IMR-90 (cell line): ENCODE measurements around the gene KCNIP3. TPM values are rescaled to one million over a fixed set of nuclear protein-coding genes. Genes with fewer than 3 reads are reported as not detected.

Experiments used
- ATAC-seq: fragments of 200-7000 bp; cut with Tn5 transposase; 2 replicates; pipeline ENCODE4 v1.9.1; 2020; ENCODE audit warnings: low read depth, mild to moderate bottlenecking, moderate library complexity
- BruUV-seq: library from RNA; stranded (reverse); fragments of 400-500 nt; replicated peaks from 2 replicates; lab custom pipeline; 2021; lab: Mats Ljungman, UMichigan
- CTCF ChIA-PET: fragments of 300-600 bp; formaldehyde crosslinking; extraction: SDS; loops from one replicate; lab custom pipeline; 2021; ENCODE audit warnings: antibody characterized with exemption; lab: Yijun Ruan, JAX
- POLR2A ChIA-PET: fragments of 300-600 bp; sonication (Branson Sonifier 250); formaldehyde crosslinking; loops from one replicate; lab custom pipeline; 2022; ENCODE audit warnings: antibody characterized with exemption; ENCODE audit not compliant: unreplicated experiment; lab: Charles Lee
- DNase-seq: peaks from one replicate; pipeline ENCODE4 v3.0.0; 2013
- H2AFZ ChIP-seq: replicated peaks from 2 replicates; pipeline ENCODE3; 2013; ENCODE audit warnings: low read length, mild to moderate bottlenecking; ENCODE audit not compliant: poor library complexity
- H2AK5ac ChIP-seq: 2 replicates; pipeline ENCODE4 v1.6.1; 2013; ENCODE audit warnings: low read depth, low read length, inconsistent platforms
- H2AK9ac ChIP-seq: replicated peaks from 2 replicates; pipeline ENCODE3; 2013; ENCODE audit warnings: mild to moderate bottlenecking, low read depth, low read length, moderate library complexity; ENCODE audit not compliant: poor library complexity
- H2BK120ac ChIP-seq: 2 replicates; pipeline ENCODE4 v1.6.1; 2013; ENCODE audit warnings: low read depth, low read length, inconsistent platforms
- H2BK15ac ChIP-seq: 3 replicates; pipeline ENCODE4 v1.6.1; 2013; ENCODE audit warnings: low read depth, low read length, inconsistent platforms
- H2BK20ac ChIP-seq: 2 replicates; pipeline ENCODE4 v1.6.1; 2013; ENCODE audit warnings: low read depth, mild to moderate bottlenecking, inconsistent platforms, low read length, moderate library complexity
- H2BK5ac ChIP-seq: 2 replicates; pipeline ENCODE4 v1.6.1; 2013; ENCODE audit warnings: mild to moderate bottlenecking, low read depth, low read length, inconsistent platforms; ENCODE audit not compliant: poor library complexity, severe bottlenecking
- H3K14ac ChIP-seq: replicated peaks from 2 replicates; pipeline ENCODE4 v1.6.1; 2013; ENCODE audit warnings: low read depth, low read length, inconsistent platforms
- H3K18ac ChIP-seq: 2 replicates; pipeline ENCODE4 v1.6.1; 2013; ENCODE audit warnings: low read depth, low read length, control low read depth
- H3K23ac ChIP-seq: 2 replicates; pipeline ENCODE4 v1.6.1; 2013; ENCODE audit warnings: low read depth, low read length, inconsistent platforms
- H3K27ac ChIP-seq: 2 replicates; pipeline ENCODE4 v1.5.1; 2013; ENCODE audit warnings: mild to moderate bottlenecking, control low read depth, low read length; ENCODE audit not compliant: insufficient read depth
- H3K27me3 ChIP-seq: 2 replicates; pipeline ENCODE4 v1.6.1; 2013; ENCODE audit warnings: low read length; ENCODE audit not compliant: control insufficient read depth, insufficient read depth
- H3K36me3 ChIP-seq: 2 replicates; pipeline ENCODE4 v1.6.1; 2013; ENCODE audit warnings: low read length, mixed read lengths; ENCODE audit not compliant: control insufficient read depth, insufficient read depth
- H3K4ac ChIP-seq: 2 replicates; pipeline ENCODE4 v1.6.1; 2013; ENCODE audit warnings: low read depth, low read length, inconsistent platforms
- H3K4me1 ChIP-seq: 2 replicates; pipeline ENCODE4 v1.6.1; 2013; ENCODE audit warnings: low read length, mixed read lengths; ENCODE audit not compliant: control insufficient read depth, insufficient read depth
- H3K4me2 ChIP-seq: 2 replicates; pipeline ENCODE4 v1.6.1; 2013; ENCODE audit warnings: low read depth, mild to moderate bottlenecking, control low read depth, low read length, moderate library complexity
- H3K4me3 ChIP-seq: 2 replicates; pipeline ENCODE4 v1.5.1; 2013; ENCODE audit warnings: low read depth, mild to moderate bottlenecking, control low read depth, low read length, moderate library complexity; ENCODE audit not compliant: insufficient read depth
- H3K56ac ChIP-seq: 2 replicates; pipeline ENCODE4 v1.6.1; 2013; ENCODE audit warnings: low read length, inconsistent platforms; ENCODE audit not compliant: insufficient read depth; ENCODE audit errors: extremely low read depth
- H3K79me1 ChIP-seq, 2 experiments: 2 replicates each; pipeline ENCODE4 v1.6.1; 2013; ENCODE audit warnings: low read length in 2 of 2, inconsistent platforms in 1 of 2, low read depth in 1 of 2
- H3K9ac ChIP-seq: 2 replicates; pipeline ENCODE4 v1.6.1; 2013; ENCODE audit warnings: low read depth, low read length, control low read depth
- H3K9me1 ChIP-seq: 2 replicates; pipeline ENCODE4 v1.6.1; 2013; ENCODE audit warnings: low read length, inconsistent platforms; ENCODE audit not compliant: insufficient read depth
- H3K9me3 ChIP-seq: 2 replicates; pipeline ENCODE4 v1.6.1; 2013; ENCODE audit warnings: low read length; ENCODE audit not compliant: control insufficient read depth, insufficient read depth
- H4K20me1 ChIP-seq: 2 replicates; pipeline ENCODE4 v1.6.1; 2013; ENCODE audit warnings: low read length, inconsistent platforms; ENCODE audit not compliant: insufficient read depth
- H4K5ac ChIP-seq: 2 replicates; pipeline ENCODE4 v1.6.1; 2013; ENCODE audit warnings: mild to moderate bottlenecking, low read depth, low read length, control low read depth
- H4K8ac ChIP-seq, 2 experiments: 2 replicates each; pipeline ENCODE4 v1.6.1; 2013; ENCODE audit warnings: low read depth in 2 of 2, low read length in 2 of 2, control low read depth in 1 of 2, inconsistent platforms in 1 of 2
- H4K91ac ChIP-seq: 2 replicates; pipeline ENCODE4 v1.6.1; 2013; ENCODE audit warnings: low read depth, low read length, inconsistent platforms; ENCODE audit not compliant: insufficient read depth
- CEBPB ChIP-seq: IDR thresholded peaks from 2 replicates; pipeline ENCODE4 v1.6.1; 2012; ENCODE audit warnings: low read depth, low read length, improper control_type of control experiment
- CHD1 ChIP-seq: IDR thresholded peaks from 2 replicates; pipeline ENCODE4 v1.6.1; 2012; ENCODE audit warnings: low read depth, low read length, improper control_type of control experiment
- ELK1 ChIP-seq: fragments of 150-350 bp; IDR thresholded peaks from 2 replicates; pipeline ENCODE4 v1.6.1; 2016; ENCODE audit warnings: low read depth, mild to moderate bottlenecking, low read length, moderate library complexity, borderline replicate concordance
- FOS ChIP-seq: fragments of 150-350 bp; IDR thresholded peaks from 2 replicates; pipeline ENCODE4 v1.6.1; 2016; ENCODE audit warnings: low read depth, low read length
- MAFK ChIP-seq: IDR thresholded peaks from 2 replicates; pipeline ENCODE4 v1.6.1; 2012; ENCODE audit warnings: low read depth, low read length, improper control_type of control experiment
- NFE2L2 ChIP-seq: fragments of 150-350 bp; IDR thresholded peaks from 2 replicates; pipeline ENCODE4 v1.6.1; 2016; ENCODE audit warnings: low read depth, mild to moderate bottlenecking, low read length
- RAD21 ChIP-seq: IDR thresholded peaks from 2 replicates; pipeline ENCODE4 v1.6.1; 2012; ENCODE audit warnings: low read length, improper control_type of control experiment
- RCOR1 ChIP-seq: IDR thresholded peaks from 2 replicates; pipeline ENCODE4 v1.6.1; 2012; ENCODE audit warnings: mild to moderate bottlenecking, low read length, improper control_type of control experiment; ENCODE audit not compliant: insufficient replicate concordance
- SMC3 ChIP-seq: fragments of 150-350 bp; IDR thresholded peaks from 2 replicates; pipeline ENCODE4 v1.6.1; 2016; ENCODE audit warnings: low read depth, mild to moderate bottlenecking, antibody characterized with exemption, low read length, moderate library complexity
- WGBS, 2 experiments: methylation state at CpG; one replicate each; pipeline versions ENCODE4 v1.1.5 to v1.1.7; 2013; ENCODE audit warnings: missing lambda C conversion rate in 2 of 2; ENCODE audit not compliant: insufficient read length in 1 of 2; ENCODE audit errors: extremely low coverage in 2 of 2; 5-methylcytosine and 5-hydroxymethylcytosine counted together
- dilution Hi-C: fragments of 300-500 bp; cut with HindIII; formaldehyde crosslinking; loops from one replicate; pipeline ENCODE4 v1.14.3; 2018; ENCODE audit warnings: low sequenced_read_pairs; ENCODE audit not compliant: unreplicated experiment
- in situ Hi-C: fragments of 300-500 bp; cut with MboI; formaldehyde crosslinking; loops from 3 replicates; pipeline ENCODE4 v1.14.3; 2019; ENCODE audit warnings: low sequenced_read_pairs, inconsistent platforms, mixed read lengths
- intact Hi-C: fragments of 100-400 bp; cut with micrococcal nuclease; formaldehyde crosslinking; loops from 2 replicates; pipeline ENCODE4 v1.10.0; 2022
- polyA plus RNA-seq, 3 experiments: library from polyadenylated mRNA; depleted of rRNA; stranded (reverse); fragments of >200 nt; gene quantifications; 2 replicates each; pipeline ENCODE4 v1.2.3, GENCODE V29; 2012; ENCODE audit warnings: low replicate concordance in 1 of 3
- total RNA-seq: library from RNA; depleted of rRNA; stranded (reverse); fragments of >200 nt; gene quantifications from 2 replicates; pipeline ENCODE4 v1.2.3, GENCODE V29; 2012

KCNIP3 gene
- total and polyA plus RNA-seq, 2 of the 4 experiments (the other 2 are of a cell fraction): 0.72 to 1.4 TPM

- BruUV-seq: no TSS peak
- H2BK120ac ChIP-seq: no peak overlapping the region
- H2BK5ac ChIP-seq: no peak overlapping the region
- DNase-seq (no peak), ATAC-seq (no peak)
- in situ Hi-C loops: no loop called here
- H4K20me1 ChIP-seq: no peaks in the 10 kb centered on the region
- no peaks in the 10 kb centered on the region for H3K79me1 ChIP-seq
- H4K8ac ChIP-seq: no peak overlapping the region
- H3K4ac ChIP-seq: no peak overlapping the region
- H3K9me3 ChIP-seq: no peaks in the 10 kb centered on the region; the same call in 1 of the 2 replicates
- no peak overlapping the region for H2AFZ ChIP-seq
- no peaks in the 10 kb centered on the region for H3K4me1 ChIP-seq
- no peaks in the 10 kb centered on the region for H3K36me3 ChIP-seq
- H3K4me2 ChIP-seq: no peak overlapping the region
- H4K91ac ChIP-seq: no peak overlapping the region
- H3K27ac ChIP-seq: no peak overlapping the region
- H2AK5ac ChIP-seq: no peak overlapping the region
- no peak overlapping the region for H3K18ac ChIP-seq
- dilution Hi-C loops: no loop called here
- no peak overlapping the region for H3K4me3 ChIP-seq
- ChIA-PET POLR2A (no interaction called here), CTCF (no interaction called here)
- H2AK9ac ChIP-seq: no peak overlapping the region
- H2BK15ac ChIP-seq: no peak overlapping the region
- no peak overlapping the region for H3K9ac ChIP-seq
- TF ChIP-seq ELK1 (no peak), NFE2L2 (no peak), RAD21 (no peak), CEBPB (no peak), RCOR1 (no peak), SMC3 (no peak), FOS (no peak), CHD1 (no peak), MAFK (no peak)
- peaks cover 2% of the 10 kb centered on the region; the same call in 1 of the 2 replicates for H3K27me3 ChIP-seq
- WGBS, 2 experiments: no CpG with 5 or more reads among the region's 4 CpGs
- no peak overlapping the region for H3K23ac ChIP-seq
- no peak overlapping the region for H3K56ac ChIP-seq
- intact Hi-C loops: no loop called here
- no peaks in the 10 kb centered on the region for H3K9me1 ChIP-seq
- no peak overlapping the region for H2BK20ac ChIP-seq
- no peak overlapping the region for H4K5ac ChIP-seq
- no peak overlapping the region for H3K14ac ChIP-seq
These were observed 11.6 kb upstream of the KCNIP3 start for GRCh38 chr2:95285542-95285932.
